ENCODE results near the gene OSBPL10.

DNA sequence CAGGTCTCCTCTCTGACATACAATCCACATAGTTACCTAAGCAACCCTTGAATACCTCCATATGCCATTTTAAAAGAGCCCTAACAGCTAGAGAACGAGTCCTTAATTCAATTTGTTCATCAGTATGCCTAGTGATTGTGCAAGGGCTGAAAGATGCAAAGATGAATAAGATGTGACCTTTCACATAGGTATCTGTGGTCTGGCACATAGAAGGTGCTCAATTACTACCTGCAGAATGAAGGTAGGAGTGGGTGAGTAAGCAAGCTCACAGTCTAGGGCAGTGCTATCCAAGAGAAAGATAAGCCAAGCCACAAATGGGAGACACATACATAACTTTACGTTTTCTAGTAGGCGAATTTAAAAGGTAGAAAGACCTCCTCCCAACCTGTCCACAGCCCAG lies 157.9 kb downstream of the OSBPL10 start:
- no peak for TF ChIP-seq POLR2A (IDR thresholded peaks at IDR 0.05)
- TF ChIP-seq, protein P1, sequence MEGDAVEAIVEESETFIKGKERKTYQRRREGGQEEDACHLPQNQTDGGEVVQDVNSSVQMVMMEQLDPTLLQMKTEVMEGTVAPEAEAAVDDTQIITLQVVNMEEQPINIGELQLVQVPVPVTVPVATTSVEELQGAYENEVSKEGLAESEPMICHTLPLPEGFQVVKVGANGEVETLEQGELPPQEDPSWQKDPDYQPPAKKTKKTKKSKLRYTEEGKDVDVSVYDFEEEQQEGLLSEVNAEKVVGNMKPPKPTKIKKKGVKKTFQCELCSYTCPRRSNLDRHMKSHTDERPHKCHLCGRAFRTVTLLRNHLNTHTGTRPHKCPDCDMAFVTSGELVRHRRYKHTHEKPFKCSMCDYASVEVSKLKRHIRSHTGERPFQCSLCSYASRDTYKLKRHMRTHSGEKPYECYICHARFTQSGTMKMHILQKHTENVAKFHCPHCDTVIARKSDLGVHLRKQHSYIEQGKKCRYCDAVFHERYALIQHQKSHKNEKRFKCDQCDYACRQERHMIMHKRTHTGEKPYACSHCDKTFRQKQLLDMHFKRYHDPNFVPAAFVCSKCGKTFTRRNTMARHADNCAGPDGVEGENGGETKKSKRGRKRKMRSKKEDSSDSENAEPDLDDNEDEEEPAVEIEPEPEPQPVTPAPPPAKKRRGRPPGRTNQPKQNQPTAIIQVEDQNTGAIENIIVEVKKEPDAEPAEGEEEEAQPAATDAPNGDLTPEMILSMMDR (IDR thresholded peaks at IDR 0.05), result no peak

All from prostate gland (tissue), 2 donors.